ENCODE results near the gene RPF1. TPM values are rescaled to one million over a fixed set of nuclear protein-coding genes. Genes with fewer than 3 reads are reported as not detected.

The RPF1 gene
- total RNA-seq, 1 donor from 2014 or later, result 29.9 TPM

GRCh38 chr1:84524590-84524989 is 45.5 kb downstream of the RPF1 start:
- DNase-seq, result no peak
- intact Hi-C loops (cut with DNase I), result no loop called here
- no peak for ATAC-seq (ENCODE audit: poor library complexity)

GRCh38 chr1:84525779-84526178 is 46.7 kb downstream of the RPF1 start:
- DNase-seq (no peak), ATAC-seq (ENCODE audit: poor library complexity) (no peak)
- intact Hi-C loops (cut with DNase I), result no loop called here

GRCh38 chr1:84538599-84538998 is 59.5 kb downstream of the RPF1 start:
- intact Hi-C loops (cut with DNase I), result no loop called here
- ATAC-seq (ENCODE audit: poor library complexity) (no peak), DNase-seq (no peak)

GRCh38 chr1:84539972-84540371 is 60.9 kb downstream of the RPF1 start:
- intact Hi-C loops (cut with DNase I), result no loop called here
- ATAC-seq (ENCODE audit: poor library complexity) (no peak), DNase-seq (no peak)

GRCh38 chr1:84540759-84541158 is 61.7 kb downstream of the RPF1 start:
- intact Hi-C loops (cut with DNase I), result no loop called here
- DNase-seq (no peak), ATAC-seq (ENCODE audit: poor library complexity) (no peak)

GRCh38 chr1:84541679-84542078 is 62.6 kb downstream of the RPF1 start:
- no peak for ATAC-seq (ENCODE audit: poor library complexity)
- intact Hi-C loops (cut with DNase I), result no loop called here
- no peak for DNase-seq

Other genes starting within 250 kb of the RPF1 start
- gene SAMD13, start 177.6 kb upstream of the RPF1 start, total RNA-seq, result 0.73 TPM
- gene DNASE2B, start 80.8 kb upstream of the RPF1 start, total RNA-seq, result not detected
- 0.81 TPM for gene SPATA1, start 27.1 kb downstream of the RPF1 start, total RNA-seq
- gene GNG5, start 27.3 kb downstream of the RPF1 start, total RNA-seq, result 174 TPM
- 5.0 TPM for gene CTBS, start 95.2 kb downstream of the RPF1 start, total RNA-seq
- 10.0 TPM for gene SSX2IP, start 211.2 kb downstream of the RPF1 start, total RNA-seq